T-helper 2 cell treated with Interferon-gamma antibody and Interleukin-4, amounts not matched to agents 5 μg/mL and 100 μg/mL, for 36 hours (primary cell): ENCODE data around the gene COPZ2.
"Not testable (repeated sequence)": the region's sequence is repeated elsewhere in the genome, so short reads cannot be mapped to it uniquely, and the experiment has no call there.

Experiments used
- DNase-seq: peaks from one replicate; pipeline ENCODE4 v3.0.0; 2021; ENCODE audit warnings: low spot score
- H3K27ac Mint-ChIP-seq: one replicate; pipeline ENCODE4 v1.8.0; 2021; ENCODE audit warnings: mild to moderate bottlenecking, mixed read lengths
- H3K27me3 Mint-ChIP-seq: one replicate; pipeline ENCODE4 v1.8.0; 2021; ENCODE audit warnings: low read depth, mixed read lengths
- H3K36me3 Mint-ChIP-seq: one replicate; pipeline ENCODE4 v1.8.0; 2021; ENCODE audit warnings: low read depth, mixed read lengths
- H3K4me1 Mint-ChIP-seq: one replicate; pipeline ENCODE4 v1.8.0; 2021; ENCODE audit warnings: low read depth, mixed read lengths
- H3K4me3 Mint-ChIP-seq: one replicate; pipeline ENCODE4 v1.8.0; 2022; ENCODE audit warnings: mild to moderate bottlenecking, moderate library complexity, mixed read lengths
- H3K9me3 Mint-ChIP-seq: one replicate; pipeline ENCODE4 v1.8.0; 2021; ENCODE audit warnings: mixed read lengths

Gene COPZ2, protein sequence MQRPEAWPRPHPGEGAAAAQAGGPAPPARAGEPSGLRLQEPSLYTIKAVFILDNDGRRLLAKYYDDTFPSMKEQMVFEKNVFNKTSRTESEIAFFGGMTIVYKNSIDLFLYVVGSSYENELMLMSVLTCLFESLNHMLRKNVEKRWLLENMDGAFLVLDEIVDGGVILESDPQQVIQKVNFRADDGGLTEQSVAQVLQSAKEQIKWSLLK

GRCh38 chr17:48037036-48037837 lies at the start of gene COPZ2:
Gene COPZ2, minus strand, starts transcription at chr17:48037797. Its CDS starts 20 bp downstream, at chr17:48037777.
- Mint-ChIP-seq H3K9me3 (no peaks in the 10 kb centered on the region), H3K27me3 (peaks cover 40% of the 10 kb centered on the region), H3K4me3 (peak within 1 kb of the TSS; percentile 86), H3K4me1 (peaks cover 10% of the 10 kb centered on the region), H3K36me3 (peaks cover 2% of the 10 kb centered on the region), H3K27ac (peak within 1 kb of the TSS; percentile 69)
- DNase-seq, result peak; percentile 49

DNA sequence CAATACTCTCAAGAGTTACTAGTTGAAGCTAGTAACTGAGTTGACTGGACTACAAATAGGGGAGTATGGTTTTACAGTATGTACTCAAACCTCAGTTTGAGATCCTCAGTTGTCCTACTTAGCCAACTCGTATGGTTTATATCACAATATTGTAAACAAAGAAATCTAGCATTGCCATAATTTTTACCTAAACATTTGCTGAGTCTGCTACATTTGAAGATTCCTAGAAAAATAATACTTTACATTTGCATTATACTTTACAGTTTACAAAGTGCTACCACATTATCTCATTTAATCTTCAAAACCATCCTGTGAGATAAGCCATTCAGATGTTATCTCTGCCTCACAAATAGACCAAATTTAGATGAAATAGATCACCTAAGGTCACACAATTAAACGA lies 47.3 kb upstream of the COPZ2 start:
- DNase-seq, result no peak
- Mint-ChIP-seq H3K4me1 (peaks cover 9% of the 10 kb centered on the region), H3K9me3 (no peaks in the 10 kb centered on the region), H3K4me3 (no peak overlapping the region), H3K27me3 (no peaks in the 10 kb centered on the region), H3K27ac (no peak overlapping the region), H3K36me3 (no peaks in the 10 kb centered on the region)

DNA sequence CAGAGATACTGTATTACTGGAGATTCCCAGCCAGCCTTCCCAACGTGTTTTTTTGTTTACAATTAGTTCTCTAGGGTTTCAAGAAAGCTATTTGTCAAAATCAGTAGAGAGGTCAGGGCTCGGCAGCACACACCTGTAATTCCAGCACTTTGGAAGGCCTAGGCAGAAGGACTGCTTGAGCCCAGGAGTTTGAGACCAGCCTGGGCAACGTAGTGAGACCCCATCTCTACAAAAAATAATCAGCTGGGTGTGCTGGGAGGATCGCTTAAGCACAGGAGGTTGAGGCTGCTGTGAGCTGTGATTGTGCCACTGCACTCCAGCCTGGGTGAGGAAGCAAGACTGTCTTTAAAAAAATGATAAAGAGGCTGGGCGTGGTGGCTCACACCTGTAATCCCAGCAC lies 44.3 kb upstream of the COPZ2 start:
- peaks cover 9% of the 10 kb centered on the region for H3K4me1 Mint-ChIP-seq
- no peaks in the 10 kb centered on the region for H3K36me3 Mint-ChIP-seq
- no peak overlapping the region for H3K4me3 Mint-ChIP-seq
- no peak overlapping the region for H3K27ac Mint-ChIP-seq
- H3K9me3 Mint-ChIP-seq, result no peaks in the 10 kb centered on the region
- no peaks in the 10 kb centered on the region for H3K27me3 Mint-ChIP-seq
- no peak for DNase-seq

GRCh38 chr17:48077152-48077551 lies 39.6 kb upstream of the COPZ2 start:
- not testable (repeated sequence) for H3K27me3 Mint-ChIP-seq, H3K27ac Mint-ChIP-seq, DNase-seq, H3K4me3 Mint-ChIP-seq, H3K9me3 Mint-ChIP-seq, H3K4me1 Mint-ChIP-seq
- H3K36me3 Mint-ChIP-seq, result peaks cover 21% of the 10 kb centered on the region

DNA sequence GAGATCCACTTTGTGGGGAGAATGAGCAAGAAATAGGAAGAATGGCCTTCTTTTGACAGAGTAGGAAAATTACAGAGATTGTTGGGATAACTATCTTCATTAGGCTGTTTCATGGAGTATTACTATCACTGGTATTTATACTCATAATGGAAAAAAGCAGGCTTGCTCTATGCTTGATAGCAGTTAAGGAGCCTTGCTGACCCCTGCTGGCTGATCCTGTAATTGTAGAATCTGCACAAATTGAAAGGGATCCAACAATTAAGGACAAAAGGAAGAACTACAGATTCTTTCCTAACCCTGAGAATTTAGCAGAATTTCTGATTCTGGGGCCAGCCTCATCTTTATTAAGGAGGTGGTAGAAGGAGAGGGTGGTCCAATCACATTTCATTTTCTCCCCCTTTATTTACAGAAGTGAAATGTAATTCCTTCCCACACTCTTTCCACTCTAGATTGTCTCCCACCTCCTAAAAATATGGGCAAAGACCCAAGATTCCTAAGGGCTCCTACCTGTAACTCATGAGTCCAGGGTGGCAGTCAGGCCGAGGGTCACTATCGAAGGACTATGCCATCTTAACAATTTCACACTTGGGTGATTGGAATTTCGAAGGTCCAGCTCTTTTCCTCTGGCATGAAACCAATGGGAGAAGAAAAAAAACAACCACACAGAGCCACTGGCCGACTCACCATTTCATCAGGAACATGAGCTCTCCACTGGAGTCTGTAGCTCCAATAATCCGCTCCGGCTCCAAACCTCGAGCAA lies 36.9 kb upstream of the COPZ2 start:
- Mint-ChIP-seq H3K27ac (no peak overlapping the region), H3K4me3 (no peak overlapping the region), H3K36me3 (peaks cover 29% of the 10 kb centered on the region), H3K4me1 (peaks cover 2% of the 10 kb centered on the region), H3K27me3 (no peaks in the 10 kb centered on the region), H3K9me3 (no peaks in the 10 kb centered on the region)
- DNase-seq, result peak; percentile 53

DNA sequence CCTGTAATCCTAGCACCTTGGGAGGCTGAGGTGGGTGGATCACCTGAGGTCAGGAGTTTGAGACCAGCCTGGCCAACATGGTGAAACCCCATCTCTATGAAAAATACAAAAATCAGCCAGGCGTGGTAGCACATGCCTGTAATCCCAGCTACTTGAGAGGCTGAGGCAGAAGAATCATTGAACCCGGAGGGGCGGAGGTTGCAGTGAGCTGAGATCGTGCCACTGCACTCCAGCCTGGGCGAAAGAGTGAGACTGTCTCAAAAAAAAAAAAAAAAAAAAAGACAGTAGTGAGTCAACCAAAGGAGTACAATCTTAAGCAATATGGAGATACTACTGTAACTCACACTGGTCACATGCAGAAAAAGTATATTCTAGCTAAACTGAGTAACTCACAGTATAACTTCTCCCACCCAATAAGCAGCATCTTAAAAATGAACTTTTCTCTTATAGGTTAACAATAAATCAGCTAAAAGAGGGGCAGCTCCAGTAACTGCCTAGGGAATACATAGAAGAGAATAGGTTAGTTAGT lies 36.0 kb upstream of the COPZ2 start:
- not testable (repeated sequence) for DNase-seq, H3K4me3 Mint-ChIP-seq, H3K4me1 Mint-ChIP-seq, H3K27me3 Mint-ChIP-seq, H3K27ac Mint-ChIP-seq, H3K9me3 Mint-ChIP-seq
- peaks cover 32% of the 10 kb centered on the region for H3K36me3 Mint-ChIP-seq

GRCh38 chr17:48072811-48073210 lies 35.2 kb upstream of the COPZ2 start:
- H3K36me3 Mint-ChIP-seq, result peaks cover 36% of the 10 kb centered on the region
- H3K4me1 Mint-ChIP-seq, result not testable (repeated sequence)

DNA sequence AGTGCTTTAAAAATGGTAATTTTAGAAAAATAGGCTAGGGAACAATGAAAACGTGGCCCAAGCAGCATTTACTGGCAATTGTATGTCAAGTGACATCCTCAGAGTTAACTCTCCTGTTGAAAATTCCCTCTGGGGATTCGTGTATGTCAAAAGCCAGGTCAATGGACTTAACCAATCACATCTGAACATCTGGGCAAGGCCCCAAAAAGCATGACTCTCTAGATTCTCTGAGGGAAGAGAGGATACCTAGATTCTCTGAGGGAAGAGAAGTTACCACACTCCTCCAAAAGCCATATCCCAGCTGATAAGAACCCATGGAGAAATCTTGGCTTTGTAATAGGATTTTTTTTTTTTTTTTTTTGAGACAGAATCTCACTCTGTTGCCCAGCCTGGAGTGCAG lies 34.1 kb upstream of the COPZ2 start:
- peaks cover 40% of the 10 kb centered on the region for H3K36me3 Mint-ChIP-seq
- no peak overlapping the region for H3K27ac Mint-ChIP-seq
- H3K4me3 Mint-ChIP-seq, result no peak overlapping the region

More at GRCh38 chr17:48072811-48073210, 35.2 kb upstream of the COPZ2 start:
- not testable (repeated sequence) for H3K9me3 Mint-ChIP-seq, H3K4me3 Mint-ChIP-seq, H3K27ac Mint-ChIP-seq, DNase-seq, H3K27me3 Mint-ChIP-seq

DNA sequence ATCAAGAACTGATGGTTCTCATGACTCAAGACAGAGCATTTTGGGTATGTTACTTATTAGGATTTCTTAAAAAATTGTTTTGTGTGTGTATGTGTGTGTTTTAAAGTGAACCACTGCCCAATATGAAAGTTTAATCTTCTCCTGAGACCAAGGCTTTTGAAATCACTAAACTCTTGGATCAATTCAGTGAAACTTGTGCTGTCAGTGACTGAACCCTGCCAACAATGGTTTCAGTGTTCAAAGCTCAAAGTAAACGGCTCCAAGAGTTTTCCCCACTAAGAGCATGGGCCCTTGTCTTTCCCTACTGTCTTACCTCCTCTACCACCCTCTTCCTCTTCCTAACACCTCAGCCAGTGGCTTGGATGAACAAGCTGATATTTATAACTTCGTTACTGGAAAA lies 32.6 kb upstream of the COPZ2 start:
- Mint-ChIP-seq H3K27ac (no peak overlapping the region), H3K4me3 (no peak overlapping the region), H3K27me3 (no peaks in the 10 kb centered on the region), H3K9me3 (no peaks in the 10 kb centered on the region), H3K4me1 (peaks cover 2% of the 10 kb centered on the region), H3K36me3 (peaks cover 36% of the 10 kb centered on the region)
- no peak for DNase-seq

More for the DNA sequence above, 34.1 kb upstream of the COPZ2 start:
- no peaks in the 10 kb centered on the region for H3K9me3 Mint-ChIP-seq
- peaks cover 2% of the 10 kb centered on the region for H3K4me1 Mint-ChIP-seq
- no peak for DNase-seq
- H3K27me3 Mint-ChIP-seq, result no peaks in the 10 kb centered on the region

DNA sequence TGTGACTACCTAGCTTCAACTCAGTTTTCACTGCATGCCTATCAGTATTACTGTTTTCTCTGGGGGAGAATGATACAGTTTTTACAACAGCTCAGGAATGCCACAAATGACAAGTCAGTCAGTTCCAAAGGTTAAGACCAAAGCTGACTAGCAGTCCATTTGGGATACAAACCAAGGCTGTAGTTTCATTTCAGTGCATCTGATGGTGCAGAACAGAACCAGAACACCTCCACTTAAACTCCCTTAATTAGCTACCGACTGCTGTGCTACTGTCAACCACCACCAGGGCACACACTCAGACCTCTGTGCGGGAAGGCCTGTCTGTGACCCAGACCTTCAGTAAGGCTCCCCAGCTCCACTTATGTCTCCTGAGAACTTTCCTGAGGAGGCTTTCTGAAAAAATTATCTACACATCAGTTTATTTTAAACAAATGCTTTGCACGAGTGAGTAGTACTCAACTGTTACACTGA lies 30.9 kb upstream of the COPZ2 start:
- DNase-seq, result no peak

DNA sequence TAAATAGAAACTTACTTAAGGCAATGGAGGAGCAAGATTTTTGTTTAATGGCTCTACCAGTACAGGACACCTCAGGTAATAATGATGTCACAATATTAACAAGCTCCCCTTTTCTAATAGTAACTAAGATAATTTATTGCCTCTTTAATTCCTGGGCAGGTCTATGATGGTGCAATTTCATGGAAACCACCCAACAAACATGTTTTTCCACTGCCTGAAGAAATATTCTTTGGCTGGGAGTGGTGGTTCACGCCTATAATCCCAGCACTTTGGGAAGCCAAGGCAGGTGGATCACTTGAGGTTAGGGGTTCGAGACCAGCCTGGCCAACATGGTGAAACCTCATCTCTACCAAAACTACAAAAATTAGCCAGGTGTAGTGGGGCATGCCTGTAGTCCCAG lies 30.2 kb upstream of the COPZ2 start:
- H3K27me3 Mint-ChIP-seq, H3K4me1 Mint-ChIP-seq, H3K4me3 Mint-ChIP-seq, H3K9me3 Mint-ChIP-seq, DNase-seq, H3K27ac Mint-ChIP-seq: not testable (repeated sequence)
- H3K36me3 Mint-ChIP-seq, result peaks cover 30% of the 10 kb centered on the region

More for the DNA sequence above, 30.9 kb upstream of the COPZ2 start:
- Mint-ChIP-seq H3K27ac (no peak overlapping the region), H3K27me3 (no peaks in the 10 kb centered on the region), H3K4me3 (no peak overlapping the region), H3K9me3 (no peaks in the 10 kb centered on the region), H3K36me3 (peaks cover 33% of the 10 kb centered on the region), H3K4me1 (peaks cover 2% of the 10 kb centered on the region)

- DNase-seq, result no peak
- H3K9me3 Mint-ChIP-seq, result no peaks in the 10 kb centered on the region
- no peak overlapping the region for H3K27ac Mint-ChIP-seq
- no peaks in the 10 kb centered on the region for H3K27me3 Mint-ChIP-seq
- H3K36me3 Mint-ChIP-seq, result peaks cover 34% of the 10 kb centered on the region
- H3K4me3 Mint-ChIP-seq, result no peak overlapping the region
- peaks cover 2% of the 10 kb centered on the region for H3K4me1 Mint-ChIP-seq
These were observed 29.6 kb upstream of the COPZ2 start for GRCh38 chr17:48067245-48067644.

- H3K4me1 Mint-ChIP-seq, result peaks cover 2% of the 10 kb centered on the region
- H3K36me3 Mint-ChIP-seq, result peaks cover 34% of the 10 kb centered on the region
- DNase-seq, result no peak
- no peaks in the 10 kb centered on the region for H3K27me3 Mint-ChIP-seq
- no peak overlapping the region for H3K4me3 Mint-ChIP-seq
- H3K9me3 Mint-ChIP-seq, result no peaks in the 10 kb centered on the region
- H3K27ac Mint-ChIP-seq, result no peak overlapping the region
These were observed 29.1 kb upstream of the COPZ2 start for GRCh38 chr17:48066656-48067055.

DNA sequence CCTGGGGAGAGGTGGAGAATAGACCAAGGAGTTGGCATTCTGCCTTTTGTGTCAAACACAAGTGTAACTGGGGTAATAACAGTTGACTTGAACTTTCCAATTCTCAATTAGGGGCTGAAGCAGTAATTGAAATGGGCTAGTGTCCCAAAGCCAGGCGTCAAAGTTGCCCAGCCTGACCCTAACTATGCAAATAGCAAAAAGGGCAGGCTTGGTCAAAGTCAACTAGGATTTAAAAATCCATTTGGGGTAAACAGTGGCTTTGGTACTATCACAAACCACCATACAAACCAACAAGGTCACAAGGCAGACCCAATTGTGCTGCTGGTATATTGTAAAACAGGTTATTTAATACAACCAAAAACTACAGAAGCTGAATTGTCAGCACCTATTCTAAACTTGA lies 28.6 kb upstream of the COPZ2 start:
- Mint-ChIP-seq H3K9me3 (no peaks in the 10 kb centered on the region), H3K36me3 (peaks cover 34% of the 10 kb centered on the region), H3K4me3 (no peak overlapping the region), H3K27me3 (no peaks in the 10 kb centered on the region), H3K27ac (no peak overlapping the region), H3K4me1 (peaks cover 2% of the 10 kb centered on the region)
- DNase-seq, result no peak
